Activated CD4-positive, alpha-beta T cell treated with anti-CD3 and anti-CD28 coated beads, Interleukin-10, Interleukin-2, amounts not matched to agents 100 ng/mL and 50 ng/mL, durations not matched to agents 16 hours and 8 hours (primary cell): Measurements from ENCODE around the gene MRPL34.

ENCODE experiments used
- DNase-seq: peaks from one replicate; pipeline ENCODE4 v3.0.0-alpha.2; 2020

Gene MRPL34

GRCh38 chr19:17347361-17347760 is 41.7 kb downstream of the MRPL34 start:
- no peak for DNase-seq

GRCh38 chr19:17347877-17348276 is 42.2 kb downstream of the MRPL34 start:
- no peak for DNase-seq

GRCh38 chr19:17348700-17349099 is 43.0 kb downstream of the MRPL34 start:
- DNase-seq = no peak

- DNase-seq = no peak
Observed at GRCh38 chr19:17351815-17352435, 46.3 kb downstream of the MRPL34 start.

- DNase-seq = no peak
Observed at GRCh38 chr19:17352608-17353280, 47.1 kb downstream of the MRPL34 start.

GRCh38 chr19:17353386-17353785 is 47.7 kb downstream of the MRPL34 start:
- no peak for DNase-seq
